H1 (cell line): ENCODE results near the gene ALDH1L2. TPM values are rescaled to one million over a fixed set of nuclear protein-coding genes. Genes with fewer than 3 reads are reported as not detected.

Experiments
- CHD2 ChIP-seq: IDR thresholded peaks from 2 replicates; pipeline ENCODE4 v1.6.1; 2012; ENCODE audit warnings: low read length, improper control_type of control experiment
- POLR2AphosphoS5 ChIP-seq: IDR thresholded peaks from 2 replicates; pipeline ENCODE4 v1.6.1; 2011; ENCODE audit warnings: low read depth, low read length
- POU5F1 ChIP-seq: IDR thresholded peaks from 2 replicates; pipeline ENCODE4 v1.6.1; 2011; ENCODE audit warnings: low read depth, mild to moderate bottlenecking, low read length, moderate library complexity
- SRF ChIP-seq: IDR thresholded peaks from 2 replicates; pipeline ENCODE4 v1.6.1; 2011; ENCODE audit warnings: mild to moderate bottlenecking, low read depth, low read length, moderate library complexity
- TBP ChIP-seq: IDR thresholded peaks from 2 replicates; pipeline ENCODE4 v1.6.1; 2011; ENCODE audit warnings: low read depth, low read length, improper control_type of control experiment
- ZNF274 ChIP-seq: IDR thresholded peaks from 2 replicates; pipeline ENCODE4 v1.7.0; 2012; ENCODE audit warnings: low read length, borderline replicate concordance; ENCODE audit errors: extremely low read depth
- polyA plus RNA-seq, 7 experiments: library from polyadenylated mRNA; depleted of rRNA in 3 of 7; stranded (reverse) in 5 of 7; unstranded in 2 of 7; fragments of >200 nt in 5 of 7; fragments of 200-250 nt in 2 of 7; gene quantifications; 1 replicate in 5 of 7; 2 replicates in 1 of 7; 4 replicates in 1 of 7; pipeline versions ENCODE4 v1.2.1 to v1.2.3, GENCODE V29; 2011 to 2013; ENCODE audit warnings: missing spikeins in 2 of 7, mixed read lengths in 2 of 7
- total RNA-seq: library from RNA; stranded (reverse); fragmentation: NEBNext Ultra II Directional; extraction: Animal tissue kit (Norgen Biotek cat#: 25700); gene quantifications from 2 replicates; pipeline ENCODE4 v1.2.1, GENCODE V29; 2021
- TF ChIP-seq, protein P1 (sequence below): IDR thresholded peaks from 2 replicates; pipeline ENCODE4 v1.6.1; 2012; ENCODE audit warnings: inconsistent platforms

Gene ALDH1L2
- total and polyA plus RNA-seq, 2 of the 8 experiments (the other 6 are each of a cell fraction or from before 2014, with no cell fraction given), result 3.7 to 7.2 TPM

DNA sequence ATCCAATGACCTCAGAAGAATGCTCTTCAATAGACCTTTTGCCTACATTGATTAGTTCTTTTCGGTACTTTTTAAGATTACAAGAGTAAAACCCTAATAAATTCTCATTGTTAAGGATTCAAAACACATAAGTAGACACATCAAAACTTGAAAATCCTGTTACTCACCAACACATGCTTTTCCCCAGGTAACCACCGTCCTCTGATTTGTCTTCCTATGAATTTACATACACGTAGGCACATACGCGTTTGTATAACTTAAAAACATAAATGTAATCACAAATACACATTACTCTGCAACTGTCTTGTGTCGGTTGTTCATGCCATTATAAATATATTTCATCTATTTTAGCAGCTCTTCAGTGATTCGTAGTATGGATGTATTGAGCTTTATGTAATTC, 22.4 kb upstream of the ALDH1L2 start (continued):
- TF ChIP-seq TBP (no peak), POU5F1 (no peak), POLR2AphosphoS5 (no peak), ZNF274 (no peak), CHD2 (no peak), SRF (no peak)
- TF ChIP-seq, protein P1, sequence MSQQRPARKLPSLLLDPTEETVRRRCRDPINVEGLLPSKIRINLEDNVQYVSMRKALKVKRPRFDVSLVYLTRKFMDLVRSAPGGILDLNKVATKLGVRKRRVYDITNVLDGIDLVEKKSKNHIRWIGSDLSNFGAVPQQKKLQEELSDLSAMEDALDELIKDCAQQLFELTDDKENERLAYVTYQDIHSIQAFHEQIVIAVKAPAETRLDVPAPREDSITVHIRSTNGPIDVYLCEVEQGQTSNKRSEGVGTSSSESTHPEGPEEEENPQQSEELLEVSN, result no peak
